DND-41 (cell line): Measurements from ENCODE around the gene CEMIP.

Source experiments
- ATAC-seq: fragments of 200-7000 bp; cut with Tn5 transposase; 3 replicates; pipeline ENCODE4 v1.9.1; 2021; ENCODE audit warnings: low read depth; ENCODE audit not compliant: insufficient read depth
- DNase-seq: peaks from one replicate; pipeline ENCODE4 v3.0.0-alpha.2; 2020
- H2AFZ ChIP-seq: 2 replicates; pipeline ENCODE4 v1.6.0; 2012; ENCODE audit warnings: low read depth, low read length
- H3K27ac ChIP-seq: 2 replicates; pipeline ENCODE4 v1.5.1; 2012; ENCODE audit warnings: low read length, inconsistent platforms
- H3K27me3 ChIP-seq: fragments of 200-600 bp; sonication (generic); 2 replicates; pipeline ENCODE4 v1.6.0; 2012; ENCODE audit warnings: low read length, mild to moderate bottlenecking, inconsistent platforms; ENCODE audit not compliant: insufficient read depth, poor library complexity
- H3K36me3 ChIP-seq: 2 replicates; pipeline ENCODE4 v1.5.1; 2012; ENCODE audit warnings: low read length, inconsistent platforms; ENCODE audit not compliant: insufficient read depth
- H3K4me1 ChIP-seq: 2 replicates; pipeline ENCODE4 v1.5.1; 2012; ENCODE audit warnings: mild to moderate bottlenecking, low read length; ENCODE audit not compliant: insufficient read depth
- H3K4me2 ChIP-seq: 2 replicates; pipeline ENCODE4 v1.6.0; 2012; ENCODE audit warnings: mild to moderate bottlenecking, moderate library complexity, low read length, inconsistent platforms; ENCODE audit not compliant: insufficient read depth
- H3K4me3 ChIP-seq, 2 experiments: fragments of 200-600 bp in 1 of 2; shearing (Covaris generic) in 1 of 2; 2 replicates each; pipeline ENCODE4 v1.5.1; 2012 to 2016; ENCODE audit warnings: inconsistent platforms in 2 of 2, low read length in 2 of 2, mild to moderate bottlenecking in 2 of 2, low read depth in 1 of 2, moderate library complexity in 1 of 2
- H3K79me2 ChIP-seq: 2 replicates; pipeline ENCODE4 v1.6.0; 2012; ENCODE audit warnings: low read length, inconsistent platforms; ENCODE audit not compliant: insufficient read depth
- H3K9ac ChIP-seq: 2 replicates; pipeline ENCODE4 v1.6.0; 2012; ENCODE audit warnings: low read depth, mild to moderate bottlenecking, inconsistent platforms, low read length, moderate library complexity
- H3K9me3 ChIP-seq: 2 replicates; pipeline ENCODE4 v1.5.1; 2012; ENCODE audit warnings: low read length, moderate library complexity, mild to moderate bottlenecking, inconsistent platforms; ENCODE audit not compliant: insufficient read depth, severe bottlenecking
- H4K20me1 ChIP-seq: 2 replicates; pipeline ENCODE4 v1.6.0; 2012; ENCODE audit warnings: low read length; ENCODE audit not compliant: insufficient read depth
- CTCF ChIP-seq: IDR thresholded peaks from 2 replicates; pipeline ENCODE4 v1.5.1; 2012; ENCODE audit warnings: borderline replicate concordance, low read length, moderate library complexity, mild to moderate bottlenecking; ENCODE audit not compliant: poor library complexity, severe bottlenecking; ENCODE audit errors: extremely low read depth
- EZH2 ChIP-seq: IDR thresholded peaks from 3 replicates; pipeline ENCODE4 v1.6.1; 2012; ENCODE audit warnings: borderline replicate concordance, low read depth, mild to moderate bottlenecking, moderate library complexity, low read length, inconsistent platforms; ENCODE audit not compliant: severe bottlenecking

Gene CEMIP

GRCh38 chr15:80950291-80951078 is 171.3 kb downstream of the CEMIP start:
- no peak overlapping the region for H3K4me3 ChIP-seq
- TF ChIP-seq CTCF (no peak), EZH2 (no peak)
- H3K36me3 ChIP-seq, result peaks cover 34% of the 10 kb centered on the region
- no peaks in the 10 kb centered on the region for H3K79me2 ChIP-seq
- no peak overlapping the region for H2AFZ ChIP-seq
- DNase-seq, result no peak
- H3K27ac ChIP-seq, result no peak overlapping the region
- no peaks in the 10 kb centered on the region for H4K20me1 ChIP-seq
- H3K9ac ChIP-seq, result no peak overlapping the region
- peak; percentile 31; the same call in 1 of the 3 replicates for ATAC-seq
- H3K27me3 ChIP-seq, result no peaks in the 10 kb centered on the region
- no peak overlapping the region for H3K4me2 ChIP-seq
- no peaks in the 10 kb centered on the region for H3K9me3 ChIP-seq
- no peaks in the 10 kb centered on the region; the same call in 1 of the 2 replicates for H3K4me1 ChIP-seq

GRCh38 chr15:80951941-80952340 is 172.8 kb downstream of the CEMIP start:
- ATAC-seq, result no peak
- no peak for DNase-seq
- Histone ChIP-seq H2AFZ (no peak overlapping the region), H3K36me3 (peaks cover 32% of the 10 kb centered on the region), H3K9ac (no peak overlapping the region), H3K9me3 (no peaks in the 10 kb centered on the region), H3K27ac (no peak overlapping the region), H3K4me2 (no peak overlapping the region), H3K4me1 (no peaks in the 10 kb centered on the region; the same call in 1 of the 2 replicates), H3K4me3 (no peak overlapping the region), H3K27me3 (no peaks in the 10 kb centered on the region), H4K20me1 (no peaks in the 10 kb centered on the region), H3K79me2 (no peaks in the 10 kb centered on the region)
- TF ChIP-seq EZH2, result no peak
- TF ChIP-seq CTCF, result no peak

GRCh38 chr15:80953001-80953952 is 174.1 kb downstream of the CEMIP start:
- no peak for TF ChIP-seq CTCF
- TF ChIP-seq EZH2, result no peak
- H4K20me1 ChIP-seq, result no peaks in the 10 kb centered on the region
- H3K27ac ChIP-seq, result no peak overlapping the region
- no peak overlapping the region for H2AFZ ChIP-seq
- H3K79me2 ChIP-seq, result no peaks in the 10 kb centered on the region
- H3K4me2 ChIP-seq, result no peak overlapping the region
- H3K4me3 ChIP-seq, result no peak overlapping the region
- H3K9me3 ChIP-seq, result no peaks in the 10 kb centered on the region
- ATAC-seq (no peak), DNase-seq (no peak)
- no peak overlapping the region for H3K9ac ChIP-seq
- H3K36me3 ChIP-seq, result peaks cover 26% of the 10 kb centered on the region
- H3K27me3 ChIP-seq, result no peaks in the 10 kb centered on the region
- no peaks in the 10 kb centered on the region; the same call in 1 of the 2 replicates for H3K4me1 ChIP-seq
